Measurements from ENCODE around the gene ADIPOR1.
"Not testable (repeated sequence)": the region's sequence is repeated elsewhere in the genome, so short reads cannot be mapped to it uniquely, and the experiment has no call there.

ADIPOR1 gene

GRCh38 chr1:202957733-202958543 lies at the start of gene ADIPOR1:
Gene ADIPOR1 (minus strand): TSS chr1:202958312. CDS start chr1:202951070, 7,242 bp downstream.
- no peak for DNase-seq (ENCODE audit: low read depth)

- DNase-seq (ENCODE audit: low read depth): peak; percentile 84
Measured at GRCh38 chr1:203006948-203007871, 49.1 kb upstream of the ADIPOR1 start, which contains the start of gene TMEM183A. Gene TMEM183A (plus strand): TSS chr1:203007374. CDS start chr1:203007466, 92 bp downstream.

- not testable (repeated sequence) for DNase-seq (ENCODE audit: low read depth)
Measured at GRCh38 chr1:203005395-203006142, 47.5 kb upstream of the ADIPOR1 start.

GRCh38 chr1:203002951-203003350 lies 44.8 kb upstream of the ADIPOR1 start:
- DNase-seq (ENCODE audit: low read depth): no peak

- DNase-seq (ENCODE audit: low read depth): no peak
Measured at GRCh38 chr1:203001986-203002385, 43.9 kb upstream of the ADIPOR1 start.

GRCh38 chr1:203000217-203000944 lies 42.3 kb upstream of the ADIPOR1 start:
- DNase-seq (ENCODE audit: low read depth): no peak

GRCh38 chr1:202998836-202999750 lies 41.0 kb upstream of the ADIPOR1 start:
- peak; percentile 40 for DNase-seq (ENCODE audit: low read depth)

GRCh38 chr1:202994756-202995155 lies 36.6 kb upstream of the ADIPOR1 start:
- DNase-seq (ENCODE audit: low read depth): no peak

GRCh38 chr1:202991112-202991511 lies 33.0 kb upstream of the ADIPOR1 start:
- no peak for DNase-seq (ENCODE audit: low read depth)

- DNase-seq (ENCODE audit: low read depth): no peak
Measured at GRCh38 chr1:202989879-202990278, 31.8 kb upstream of the ADIPOR1 start.

- DNase-seq (ENCODE audit: low read depth): no peak
Measured at GRCh38 chr1:202987922-202988583, 29.9 kb upstream of the ADIPOR1 start.

GRCh38 chr1:202987255-202987654 lies 29.1 kb upstream of the ADIPOR1 start:
- no peak for DNase-seq (ENCODE audit: low read depth)

- not testable (repeated sequence) for DNase-seq (ENCODE audit: low read depth)
Measured at GRCh38 chr1:202986120-202986519, 28.0 kb upstream of the ADIPOR1 start.

- DNase-seq (ENCODE audit: low read depth): no peak
Measured at GRCh38 chr1:202982715-202983430, 24.8 kb upstream of the ADIPOR1 start.

GRCh38 chr1:202981939-202982338 lies 23.8 kb upstream of the ADIPOR1 start:
- DNase-seq (ENCODE audit: low read depth): no peak

GRCh38 chr1:202979459-202979858 lies 21.3 kb upstream of the ADIPOR1 start:
- no peak for DNase-seq (ENCODE audit: low read depth)

GRCh38 chr1:202976633-202977032 lies 18.5 kb upstream of the ADIPOR1 start:
- no peak for DNase-seq (ENCODE audit: low read depth)

- DNase-seq (ENCODE audit: low read depth): no peak
Measured at GRCh38 chr1:202974856-202975255, 16.7 kb upstream of the ADIPOR1 start.

- DNase-seq (ENCODE audit: low read depth): no peak
Measured at GRCh38 chr1:202972046-202972445, 13.9 kb upstream of the ADIPOR1 start.
